H1 (cell line): ENCODE results near the gene KRT14.

Experiments
- BRCA1 ChIP-seq: IDR thresholded peaks from 2 replicates; pipeline ENCODE4 v1.6.1; 2012; ENCODE audit warnings: low read depth, low read length, improper control_type of control experiment
- NRF1 ChIP-seq: IDR thresholded peaks from 2 replicates; pipeline ENCODE4 v1.6.1; 2011; ENCODE audit warnings: mild to moderate bottlenecking, low read depth, low read length, improper control_type of control experiment
- POLR2A ChIP-seq, 2 experiments: IDR thresholded peaks; 1 replicate in 1 of 2; 2 replicates in 1 of 2; pipeline ENCODE4 v1.6.1; 2011; ENCODE audit warnings: low read depth in 2 of 2, low read length in 2 of 2, mild to moderate bottlenecking in 2 of 2; ENCODE audit errors: control extremely low read depth in 1 of 2
- POLR2AphosphoS5 ChIP-seq: IDR thresholded peaks from 2 replicates; pipeline ENCODE4 v1.6.1; 2011; ENCODE audit warnings: low read depth, low read length
- RAD21 ChIP-seq, 2 experiments: IDR thresholded peaks in 1 of 2; conservative IDR thresholded peaks in 1 of 2; 2 replicates each; pipeline ENCODE4 v1.6.1; 2011; ENCODE audit warnings: low read depth in 2 of 2, low read length in 2 of 2, improper control_type of control experiment in 1 of 2, inconsistent platforms in 1 of 2, mild to moderate bottlenecking in 1 of 2, moderate library complexity in 1 of 2
- SIRT6 ChIP-seq: IDR thresholded peaks from one replicate; pipeline ENCODE4 v1.7.1; 2012; ENCODE audit warnings: low read length, inconsistent platforms
- TEAD4 ChIP-seq: IDR thresholded peaks from 2 replicates; pipeline ENCODE4 v1.6.1; 2012; ENCODE audit warnings: low read depth, low read length, inconsistent platforms, mixed read lengths
- ZNF274 ChIP-seq: IDR thresholded peaks from 2 replicates; pipeline ENCODE4 v1.7.0; 2012; ENCODE audit warnings: low read length, borderline replicate concordance; ENCODE audit errors: extremely low read depth
- TF ChIP-seq, protein P1 (sequence below): IDR thresholded peaks from 2 replicates; pipeline ENCODE4 v1.6.1; 2011; ENCODE audit warnings: low read depth, mild to moderate bottlenecking, low read length; ENCODE audit not compliant: insufficient read depth
- TF ChIP-seq, protein P2 (sequence below), 3 experiments: IDR thresholded peaks; 1 replicate in 2 of 3; 2 replicates in 1 of 3; pipeline versions ENCODE4 v1.5.1 to v1.6.1; 2011; ENCODE audit warnings: low read length in 3 of 3, mild to moderate bottlenecking in 3 of 3, inconsistent platforms in 2 of 3, low read depth in 1 of 3, moderate library complexity in 1 of 3; ENCODE audit not compliant: insufficient read depth in 1 of 3; ENCODE audit errors: control extremely low read depth in 1 of 3

DNA sequence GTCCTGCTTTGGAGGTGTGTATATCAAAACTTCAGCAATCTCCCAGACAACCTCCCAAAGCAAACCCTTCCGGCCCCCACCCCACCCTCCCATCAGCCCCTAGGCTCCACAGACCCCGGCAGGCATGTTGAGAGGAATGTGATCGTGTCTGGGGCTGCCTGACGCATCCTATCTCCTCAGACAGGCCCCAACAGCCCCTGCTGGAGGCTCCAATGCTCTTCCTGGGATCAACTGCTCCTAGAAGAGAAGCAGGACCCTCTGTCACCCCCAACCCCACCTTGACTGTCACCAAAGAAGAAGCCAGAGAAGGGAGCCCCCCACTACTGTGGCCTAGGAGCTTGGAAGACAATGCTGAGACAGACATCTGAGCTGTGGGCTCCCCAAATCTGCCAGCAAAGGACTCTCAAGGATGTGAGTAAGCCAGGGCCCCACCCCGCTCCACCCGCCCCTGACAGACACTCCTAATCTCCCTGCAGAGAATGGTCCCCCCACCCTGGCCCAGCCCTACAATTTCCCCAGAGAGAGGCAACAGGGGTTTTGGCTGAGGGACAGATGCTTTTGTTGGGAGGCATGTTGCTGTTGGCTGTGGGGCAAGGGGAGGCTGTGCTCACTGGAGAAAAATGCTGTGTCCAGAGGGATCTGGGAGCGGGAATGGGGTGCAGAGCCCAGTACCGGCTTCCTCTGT lies 1.6 kb upstream of the KRT14 start:
- TF ChIP-seq POLR2AphosphoS5 (no peak), TEAD4 (no peak), POLR2A (IDR thresholded peaks at IDR 0.05; ENCODE audit: control extremely low read depth in 1 of 2, low read depth in 2 of 2, low read length in 2 of 2) (no peak), SIRT6 (no peak), RAD21 (IDR thresholded peaks at IDR 0.05 in 1 of 2, conservative IDR thresholded peaks at IDR 0.05 in 1 of 2; ENCODE audit: low read depth in 2 of 2, low read length in 2 of 2) (no peak), NRF1 (no peak), ZNF274 (no peak), BRCA1 (no peak)
- TF ChIP-seq, protein P1, sequence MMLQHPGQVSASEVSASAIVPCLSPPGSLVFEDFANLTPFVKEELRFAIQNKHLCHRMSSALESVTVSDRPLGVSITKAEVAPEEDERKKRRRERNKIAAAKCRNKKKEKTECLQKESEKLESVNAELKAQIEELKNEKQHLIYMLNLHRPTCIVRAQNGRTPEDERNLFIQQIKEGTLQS, result no peak
- TF ChIP-seq, protein P2, sequence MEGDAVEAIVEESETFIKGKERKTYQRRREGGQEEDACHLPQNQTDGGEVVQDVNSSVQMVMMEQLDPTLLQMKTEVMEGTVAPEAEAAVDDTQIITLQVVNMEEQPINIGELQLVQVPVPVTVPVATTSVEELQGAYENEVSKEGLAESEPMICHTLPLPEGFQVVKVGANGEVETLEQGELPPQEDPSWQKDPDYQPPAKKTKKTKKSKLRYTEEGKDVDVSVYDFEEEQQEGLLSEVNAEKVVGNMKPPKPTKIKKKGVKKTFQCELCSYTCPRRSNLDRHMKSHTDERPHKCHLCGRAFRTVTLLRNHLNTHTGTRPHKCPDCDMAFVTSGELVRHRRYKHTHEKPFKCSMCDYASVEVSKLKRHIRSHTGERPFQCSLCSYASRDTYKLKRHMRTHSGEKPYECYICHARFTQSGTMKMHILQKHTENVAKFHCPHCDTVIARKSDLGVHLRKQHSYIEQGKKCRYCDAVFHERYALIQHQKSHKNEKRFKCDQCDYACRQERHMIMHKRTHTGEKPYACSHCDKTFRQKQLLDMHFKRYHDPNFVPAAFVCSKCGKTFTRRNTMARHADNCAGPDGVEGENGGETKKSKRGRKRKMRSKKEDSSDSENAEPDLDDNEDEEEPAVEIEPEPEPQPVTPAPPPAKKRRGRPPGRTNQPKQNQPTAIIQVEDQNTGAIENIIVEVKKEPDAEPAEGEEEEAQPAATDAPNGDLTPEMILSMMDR (IDR thresholded peaks at IDR 0.05; ENCODE audit: control extremely low read depth in 1 of 3, insufficient read depth in 1 of 3, low read depth in 1 of 3, low read length in 3 of 3), result no peak
